CD4-positive, CD25-positive, alpha-beta regulatory T cell (primary cell): ENCODE measurements around the gene ATP13A3. TPM values are rescaled to one million over a fixed set of nuclear protein-coding genes. Genes with fewer than 3 reads are reported as not detected.
A peak's percentile ranks its signal among the peaks of the same experiment; 100 is the strongest.

Experiments used
- ATAC-seq, 2 donors: fragments of 150-1000 bp; cut with Tn5 transposase; one replicate each; pipeline ENCODE4 v1.10.0; 2021; ENCODE audit warnings: low read depth in 2 of 2, moderate number of reproducible peaks in 2 of 2, moderate library complexity in 1 of 2
- DNase-seq, 3 donors: peaks; one replicate each; pipeline versions ENCODE4 v3.0.0 to v3.0.0-alpha.2; 2012 to 2022; ENCODE audit warnings: mixed read lengths in 1 of 3
- H3K27ac ChIP-seq: one replicate; pipeline ENCODE4 v1.7.0; 2013; ENCODE audit warnings: mild to moderate bottlenecking, low read length; ENCODE audit not compliant: insufficient read depth, poor library complexity, severe bottlenecking
- H3K27me3 ChIP-seq: one replicate; pipeline ENCODE4 v1.7.0; 2013; ENCODE audit warnings: low read length; ENCODE audit not compliant: control insufficient read depth, insufficient read depth
- H3K36me3 ChIP-seq: one replicate; pipeline ENCODE4 v1.7.0; 2013; ENCODE audit warnings: mild to moderate bottlenecking, low read length, moderate library complexity; ENCODE audit not compliant: control insufficient read depth, insufficient read depth
- H3K4me1 ChIP-seq: 2 replicates; pipeline ENCODE4 v1.7.0; 2013; ENCODE audit warnings: mild to moderate bottlenecking, low read length; ENCODE audit not compliant: insufficient read depth, control insufficient read depth, poor library complexity, severe bottlenecking
- H3K4me3 ChIP-seq: one replicate; pipeline ENCODE4 v1.7.0; 2013; ENCODE audit warnings: low read depth, mild to moderate bottlenecking, low read length, moderate library complexity
- H3K9me3 ChIP-seq, 2 experiments: 1 replicate in 1 of 2; 2 replicates in 1 of 2; pipeline ENCODE4 v1.7.0; 2013; ENCODE audit warnings: low read length in 2 of 2, mild to moderate bottlenecking in 1 of 2, moderate library complexity in 1 of 2; ENCODE audit not compliant: control insufficient read depth in 2 of 2
- H3K27ac Mint-ChIP-seq, 3 donors: one replicate each; pipeline ENCODE4 v1.8.0; 2020 to 2022; ENCODE audit warnings: mild to moderate bottlenecking in 3 of 3, mixed read lengths in 3 of 3, moderate library complexity in 2 of 3
- H3K27me3 Mint-ChIP-seq: one replicate; pipeline ENCODE4 v1.8.0; 2022; ENCODE audit warnings: mild to moderate bottlenecking, mixed read lengths
- H3K36me3 Mint-ChIP-seq: one replicate; pipeline ENCODE4 v1.8.0; 2020; ENCODE audit warnings: mixed read lengths
- H3K4me1 Mint-ChIP-seq, 4 donors: one replicate each; pipeline ENCODE4 v1.8.0; 2020 to 2022; ENCODE audit warnings: mixed read lengths in 4 of 4, mild to moderate bottlenecking in 1 of 4
- H3K4me3 Mint-ChIP-seq, 4 donors: one replicate each; pipeline ENCODE4 v1.8.0; 2020 to 2022; ENCODE audit warnings: mild to moderate bottlenecking in 4 of 4, mixed read lengths in 4 of 4, moderate library complexity in 3 of 4
- H3K9me3 Mint-ChIP-seq, 7 donors: one replicate each; pipeline ENCODE4 v1.8.0; 2020 to 2022; ENCODE audit warnings: mixed read lengths in 7 of 7, mild to moderate bottlenecking in 3 of 7, moderate library complexity in 2 of 7
- polyA plus RNA-seq, 4 donors: library from polyadenylated mRNA; unstranded; fragments of 300-500 nt; fragmentation: Illumina TruSeq; gene quantifications; one replicate each; pipeline ENCODE4 v1.2.3, GENCODE V29; 2021
- total RNA-seq: library from RNA; stranded (reverse); gene quantifications from one replicate; pipeline ENCODE4 v1.2.3, GENCODE V29; 2022

The ATP13A3 gene
- total and polyA plus RNA-seq, 5 donors from 2014 or later: 8.6 to 114 (median 16.0) TPM

DNA sequence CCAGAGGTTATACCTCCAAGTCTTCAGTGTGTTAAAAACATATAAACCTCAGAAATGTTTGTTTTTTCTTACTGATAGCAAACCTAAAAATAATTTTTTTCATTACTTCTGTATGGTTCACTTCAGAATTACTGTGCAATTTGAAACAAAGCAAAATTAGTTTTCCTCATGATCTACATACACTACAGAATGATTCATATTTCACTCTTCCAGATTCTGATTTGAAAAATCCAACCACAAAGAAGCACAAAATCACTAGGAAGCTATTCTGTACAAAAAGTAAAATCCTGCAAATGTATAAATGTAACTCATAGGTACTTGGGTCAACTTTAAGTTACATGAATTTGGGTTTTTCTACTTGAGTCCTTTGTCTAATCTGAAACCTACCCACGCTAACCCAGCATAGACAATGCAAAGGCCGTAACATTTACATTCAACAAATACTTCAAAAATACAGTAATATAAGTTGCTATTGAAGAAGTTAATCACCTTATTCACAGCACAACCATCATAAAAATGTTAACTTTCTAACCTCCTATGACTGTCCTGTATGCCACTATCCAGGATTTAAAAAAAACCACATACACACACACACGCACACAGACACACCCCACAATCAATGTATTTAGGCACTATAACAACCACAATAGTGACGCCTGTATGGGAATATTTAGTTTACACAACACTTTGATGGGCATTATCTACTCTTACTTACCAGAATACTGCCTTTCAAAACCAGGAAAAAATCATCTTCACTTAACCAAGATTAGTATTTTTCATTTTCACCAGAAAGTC is 11.5 kb downstream of the ATP13A3 start:
- Histone ChIP-seq H3K4me3 (no peak overlapping the region), H3K36me3 (peaks cover 15% of the 10 kb centered on the region), H3K27me3 (no peaks in the 10 kb centered on the region), H3K9me3 (no peaks in the 10 kb centered on the region), H3K27ac (no peak overlapping the region), H3K4me1 (peaks cover 3% of the 10 kb centered on the region)
- H3K27me3 Mint-ChIP-seq: no peaks in the 10 kb centered on the region
- H3K27ac Mint-ChIP-seq: peak overlapping the region in 2 of 3 donors; percentile 45 to 63
- no peaks in the 10 kb centered on the region for H3K36me3 Mint-ChIP-seq
- no peaks in the 10 kb centered on the region for H3K9me3 Mint-ChIP-seq
- DNase-seq: no peak
- ATAC-seq: no peak
- peak overlapping the region in 2 of 4 donors; percentile 2 to 9 for H3K4me3 Mint-ChIP-seq
- H3K4me1 Mint-ChIP-seq: peaks cover 17 to 38% (median 34%) of the 10 kb centered on the region in 4 donors

DNA sequence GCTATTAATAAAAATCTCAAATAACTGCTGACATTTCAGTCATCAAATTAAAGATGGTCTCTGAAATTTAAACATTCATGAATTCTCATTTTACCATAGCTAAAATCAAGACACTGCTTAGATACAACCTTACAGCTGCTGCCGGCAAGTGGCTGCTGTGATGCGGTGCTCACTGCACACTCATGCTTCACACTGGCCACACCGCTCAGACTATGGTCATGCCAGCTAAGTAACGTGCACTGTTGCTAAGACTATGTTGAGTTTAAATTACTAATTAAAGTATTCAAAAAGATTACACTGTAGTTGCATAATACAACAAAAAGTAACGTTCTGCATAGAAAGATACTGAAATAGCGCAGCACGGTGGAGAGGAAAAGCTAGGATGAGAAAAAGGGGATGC is 12.1 kb downstream of the ATP13A3 start:
- Histone ChIP-seq H3K27ac (no peak overlapping the region), H3K4me3 (no peak overlapping the region), H3K27me3 (no peaks in the 10 kb centered on the region), H3K4me1 (peaks cover 3% of the 10 kb centered on the region), H3K9me3 (no peaks in the 10 kb centered on the region), H3K36me3 (peaks cover 15% of the 10 kb centered on the region)
- no peak for DNase-seq
- H3K27me3 Mint-ChIP-seq: no peaks in the 10 kb centered on the region
- no peaks in the 10 kb centered on the region for H3K9me3 Mint-ChIP-seq
- H3K36me3 Mint-ChIP-seq: no peaks in the 10 kb centered on the region
- H3K4me3 Mint-ChIP-seq: peak overlapping the region in 1 of 4 donors; percentile 9
- ATAC-seq: no peak
- peak overlapping the region in 2 of 3 donors; percentile 2 to 63 for H3K27ac Mint-ChIP-seq
- peaks cover 12 to 32% (median 29%) of the 10 kb centered on the region in 4 donors for H3K4me1 Mint-ChIP-seq

DNA sequence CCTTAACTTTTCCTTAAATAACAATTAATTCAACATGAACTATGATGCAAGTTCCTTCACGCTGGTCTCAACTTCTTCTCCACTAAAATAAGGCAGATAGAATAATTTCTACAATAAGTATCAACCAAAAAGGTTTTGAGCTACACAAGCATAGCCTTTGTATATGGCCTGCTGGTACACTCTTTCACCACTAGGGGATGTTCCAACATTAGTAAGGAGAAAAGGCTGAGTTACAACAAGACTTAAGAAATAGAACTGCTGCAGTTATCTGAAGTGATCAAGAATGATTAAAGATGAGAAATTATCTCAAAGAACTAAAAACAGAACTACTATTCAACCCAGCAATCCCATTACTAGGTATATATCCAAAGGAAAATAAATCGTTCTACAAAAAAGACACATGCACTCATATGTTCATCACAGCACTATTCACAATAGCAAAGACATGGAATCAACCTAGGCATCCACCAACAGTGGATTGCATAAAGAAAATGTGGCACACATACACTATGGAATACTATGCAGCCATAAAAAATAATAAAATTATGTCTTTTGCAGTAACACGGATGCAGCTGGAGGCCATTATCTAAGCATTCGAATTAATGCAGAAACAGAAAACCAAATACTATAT is 14.4 kb downstream of the ATP13A3 start:
- Histone ChIP-seq H3K4me1 (peaks cover 3% of the 10 kb centered on the region), H3K27me3 (no peaks in the 10 kb centered on the region), H3K9me3 (no peaks in the 10 kb centered on the region), H3K36me3 (peaks cover 3% of the 10 kb centered on the region), H3K27ac (no peak overlapping the region), H3K4me3 (peak overlapping the region; percentile 23)
- peak; percentile 7 to 78 (median 67) for DNase-seq
- peak; percentile 86 to 90 for ATAC-seq
- H3K27ac Mint-ChIP-seq: peak overlapping the region in 1 of 3 donors; percentile 6
- H3K27me3 Mint-ChIP-seq: no peaks in the 10 kb centered on the region
- peak overlapping the region in 1 of 4 donors; percentile 3 for H3K4me3 Mint-ChIP-seq
- H3K4me1 Mint-ChIP-seq: peaks cover 12 to 32% (median 28%) of the 10 kb centered on the region in 4 donors
- no peaks in the 10 kb centered on the region for H3K36me3 Mint-ChIP-seq
- no peaks in the 10 kb centered on the region for H3K9me3 Mint-ChIP-seq

DNA sequence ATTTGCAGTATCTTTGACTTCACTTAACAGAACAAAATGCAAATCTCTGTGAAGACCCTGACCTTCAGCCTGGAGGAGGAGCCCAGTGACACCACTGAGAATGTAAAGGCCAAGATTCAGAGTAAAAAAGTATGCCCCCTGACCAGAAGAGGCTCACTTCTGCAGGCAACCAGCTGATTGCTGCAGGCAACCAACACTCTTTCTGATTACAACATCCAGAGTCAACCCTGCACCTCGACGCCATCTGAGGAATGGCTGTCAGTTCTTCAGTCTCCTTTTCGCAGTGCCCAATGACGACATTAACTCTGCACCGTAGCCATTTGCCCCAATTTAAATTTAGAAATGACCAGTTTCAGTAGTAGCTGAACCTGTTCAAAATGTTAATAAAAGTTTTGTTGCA is 14.9 kb downstream of the ATP13A3 start:
- Mint-ChIP-seq H3K27me3 (no peaks in the 10 kb centered on the region), H3K36me3 (no peaks in the 10 kb centered on the region), H3K27ac (peak overlapping the region in 1 of 3 donors; percentile 6), H3K9me3 (no peaks in the 10 kb centered on the region), H3K4me1 (peaks cover 17 to 36% (median 33%) of the 10 kb centered on the region in 4 donors), H3K4me3 (peak overlapping the region in 1 of 4 donors; percentile 3)
- Histone ChIP-seq H3K9me3 (no peaks in the 10 kb centered on the region), H3K27ac (no peak overlapping the region), H3K4me3 (no peak overlapping the region), H3K36me3 (peaks cover 3% of the 10 kb centered on the region), H3K27me3 (no peaks in the 10 kb centered on the region), H3K4me1 (peaks cover 6% of the 10 kb centered on the region)
- DNase-seq: no peak
- ATAC-seq: no peak

DNA sequence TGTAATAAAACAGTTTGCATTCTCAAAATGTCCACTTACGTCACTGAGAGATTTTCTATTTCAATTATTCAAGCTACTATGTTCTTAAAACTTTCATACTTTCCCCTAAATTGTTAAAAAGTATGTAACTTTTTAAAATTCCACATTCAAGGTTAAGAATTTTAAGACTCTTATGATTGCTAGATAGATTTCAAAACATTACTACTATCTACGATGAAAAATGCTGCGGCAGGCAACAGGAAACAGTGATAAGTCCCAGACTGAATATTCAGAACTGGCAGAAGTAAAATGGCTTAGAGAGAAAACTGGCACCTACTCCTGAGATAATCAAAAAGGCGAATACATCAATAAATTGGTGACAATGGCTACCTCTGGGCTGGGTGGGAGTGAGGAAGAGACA is 16.2 kb downstream of the ATP13A3 start:
- Mint-ChIP-seq H3K4me1 (peaks cover 27 to 44% (median 39%) of the 10 kb centered on the region in 4 donors), H3K27ac (no peak overlapping the region), H3K36me3 (no peaks in the 10 kb centered on the region), H3K27me3 (no peaks in the 10 kb centered on the region), H3K9me3 (no peaks in the 10 kb centered on the region), H3K4me3 (peak overlapping the region in 1 of 4 donors; percentile 4)
- Histone ChIP-seq H3K9me3 (no peaks in the 10 kb centered on the region), H3K36me3 (peaks cover 3% of the 10 kb centered on the region), H3K27me3 (no peaks in the 10 kb centered on the region), H3K27ac (no peak overlapping the region), H3K4me1 (peaks cover 12% of the 10 kb centered on the region), H3K4me3 (no peak overlapping the region)
- DNase-seq (no peak), ATAC-seq (no peak)

DNA sequence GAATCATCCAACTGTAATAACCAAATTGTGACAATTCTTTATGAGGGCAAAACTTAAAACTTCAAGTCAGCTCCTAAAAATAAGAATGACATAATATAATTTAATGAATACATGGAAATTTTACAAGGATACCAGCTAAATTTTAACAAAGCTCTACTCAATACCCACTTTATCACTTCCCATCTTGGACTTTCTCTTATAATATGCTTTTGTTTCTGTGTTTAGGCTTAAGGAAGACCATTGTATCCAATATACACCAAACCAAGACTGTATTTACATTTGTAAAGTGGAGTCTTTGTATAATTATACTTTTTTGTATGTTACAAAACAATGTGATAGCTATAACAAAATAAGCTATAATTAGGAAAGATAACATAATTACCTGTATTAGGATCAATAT is 16.8 kb downstream of the ATP13A3 start:
- no peak overlapping the region for H3K27ac Mint-ChIP-seq
- DNase-seq: no peak
- H3K27me3 Mint-ChIP-seq: no peaks in the 10 kb centered on the region
- Histone ChIP-seq H3K4me3 (no peak overlapping the region), H3K4me1 (peaks cover 12% of the 10 kb centered on the region), H3K27me3 (no peaks in the 10 kb centered on the region), H3K27ac (no peak overlapping the region), H3K36me3 (peaks cover 3% of the 10 kb centered on the region), H3K9me3 (no peaks in the 10 kb centered on the region)
- no peaks in the 10 kb centered on the region for H3K9me3 Mint-ChIP-seq
- no peaks in the 10 kb centered on the region for H3K36me3 Mint-ChIP-seq
- no peak overlapping the region for H3K4me3 Mint-ChIP-seq
- peaks cover 32 to 51% (median 39%) of the 10 kb centered on the region in 4 donors for H3K4me1 Mint-ChIP-seq
- no peak for ATAC-seq

DNA sequence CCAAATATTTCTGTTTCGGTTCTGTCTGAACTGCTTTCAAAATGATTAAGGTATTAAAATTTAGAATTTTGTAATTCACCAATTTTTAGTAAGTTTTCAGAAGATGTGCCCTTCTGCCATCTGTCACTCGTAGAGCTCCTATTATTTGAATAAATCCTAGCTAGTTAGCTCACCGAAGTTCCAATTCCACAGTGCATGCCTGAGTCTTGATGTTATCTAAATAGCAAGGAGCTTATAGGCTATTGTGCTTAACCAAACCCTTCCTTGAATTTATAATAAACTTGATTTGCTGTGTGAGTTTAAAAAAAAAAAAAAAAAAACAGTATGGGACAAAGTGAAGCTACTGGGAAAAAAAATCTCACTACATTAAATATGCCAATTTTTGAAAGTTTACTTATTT is 18.7 kb downstream of the ATP13A3 start:
- no peak overlapping the region for H3K4me3 ChIP-seq
- ATAC-seq: no peak

More for the DNA sequence above, 18.7 kb downstream of the ATP13A3 start:
- Histone ChIP-seq H3K9me3 (no peaks in the 10 kb centered on the region), H3K4me1 (peaks cover 12% of the 10 kb centered on the region), H3K36me3 (peaks cover 3% of the 10 kb centered on the region), H3K27ac (no peak overlapping the region), H3K27me3 (no peaks in the 10 kb centered on the region)
- Mint-ChIP-seq H3K27me3 (no peaks in the 10 kb centered on the region), H3K4me1 (peaks cover 29 to 46% (median 41%) of the 10 kb centered on the region in 4 donors), H3K9me3 (no peaks in the 10 kb centered on the region), H3K4me3 (no peak overlapping the region), H3K36me3 (no peaks in the 10 kb centered on the region), H3K27ac (no peak overlapping the region)
- DNase-seq: no peak
